Fibroblast of lung (primary cell): ENCODE measurements around the gene PEX10. TPM values are rescaled to one million over a fixed set of nuclear protein-coding genes. Genes with fewer than 3 reads are reported as not detected.

Experiments used
- DNase-seq, 2 donors: peaks; one replicate each; pipeline versions ENCODE4 v3.0.0 to v3.0.0-alpha.2; 2010; ENCODE audit warnings: low read depth in 2 of 2
- H2AFZ ChIP-seq: 2 replicates; pipeline ENCODE4 v1.5.1; 2012; ENCODE audit warnings: low read length, control low read depth, inconsistent platforms
- H3K27ac ChIP-seq: 2 replicates; pipeline ENCODE4 v1.5.1; 2011; ENCODE audit warnings: low read length, control low read depth; ENCODE audit not compliant: insufficient read depth
- H3K27me3 ChIP-seq: 2 replicates; pipeline ENCODE4 v1.5.1; 2011; ENCODE audit warnings: mild to moderate bottlenecking, low read length; ENCODE audit not compliant: control insufficient read depth, insufficient read depth
- H3K36me3 ChIP-seq: 2 replicates; pipeline ENCODE4 v1.5.1; 2011; ENCODE audit warnings: low read length; ENCODE audit not compliant: control insufficient read depth, insufficient read depth
- H3K4me1 ChIP-seq: 2 replicates; pipeline ENCODE4 v1.5.1; 2011; ENCODE audit warnings: low read length; ENCODE audit not compliant: control insufficient read depth, insufficient read depth; ENCODE audit errors: extremely low read depth
- H3K4me2 ChIP-seq: 2 replicates; pipeline ENCODE4 v1.5.1; 2011; ENCODE audit warnings: low read length, control low read depth; ENCODE audit not compliant: insufficient read depth; ENCODE audit errors: extremely low read depth
- H3K4me3 ChIP-seq, 4 experiments: fragments of 200-600 bp in 1 of 4; sonication (generic) in 1 of 4; replicated peaks in 1 of 4; 2 replicates each; pipeline ENCODE4 v1.5.1; 2011 to 2016; ENCODE audit warnings: low read length in 4 of 4, low read depth in 3 of 4, mild to moderate bottlenecking in 3 of 4, control low read depth in 2 of 4, inconsistent platforms in 1 of 4, mixed read lengths in 1 of 4; ENCODE audit not compliant: insufficient read depth in 1 of 4; ENCODE audit errors: control extremely low read depth in 1 of 4
- H3K79me2 ChIP-seq: 2 replicates; pipeline ENCODE4 v1.5.1; 2012; ENCODE audit warnings: mild to moderate bottlenecking, low read length, inconsistent platforms; ENCODE audit not compliant: control insufficient read depth, insufficient read depth
- H3K9ac ChIP-seq: 2 replicates; pipeline ENCODE4 v1.5.1; 2011; ENCODE audit warnings: mild to moderate bottlenecking, low read length, control low read depth; ENCODE audit not compliant: insufficient read depth
- H3K9me3 ChIP-seq: 2 replicates; pipeline ENCODE4 v1.5.1; 2012; ENCODE audit warnings: low read depth, low read length; ENCODE audit not compliant: control insufficient read depth, insufficient read depth
- H4K20me1 ChIP-seq: 2 replicates; pipeline ENCODE4 v1.5.1; 2011; ENCODE audit warnings: low read length; ENCODE audit not compliant: control insufficient read depth, insufficient read depth; ENCODE audit errors: extremely low read depth
- EZH2 ChIP-seq: IDR thresholded peaks from 2 replicates; pipeline ENCODE4 v1.5.1; 2012; ENCODE audit warnings: low read length, control low read depth, mild to moderate bottlenecking; ENCODE audit errors: missing control alignments
- polyA plus RNA-seq, 2 donors: library from polyadenylated mRNA; depleted of rRNA in 1 of 2; stranded (reverse) in 1 of 2; unstranded in 1 of 2; fragments of >200 nt; gene quantifications; 2 replicates each; pipeline ENCODE4 v1.2.1, GENCODE V29; 2011 to 2012; ENCODE audit warnings: missing spikeins in 1 of 2
- total RNA-seq: library from RNA; depleted of rRNA; stranded (reverse); fragments of >200 nt; gene quantifications from 2 replicates; pipeline ENCODE4 v1.2.1, GENCODE V29; 2014
- TF ChIP-seq, protein P1 (sequence below), 2 donors: IDR thresholded peaks in 1 of 2; conservative IDR thresholded peaks in 1 of 2; 1 replicate in 1 of 2; 2 replicates in 1 of 2; pipeline ENCODE4 v1.5.1; 2011 to 2012; ENCODE audit warnings: low read length in 2 of 2, control low read depth in 1 of 2, inconsistent platforms in 1 of 2, low read depth in 1 of 2, mild to moderate bottlenecking in 1 of 2

Gene PEX10
- total and polyA plus RNA-seq, 2 donors (not counting 1 experiment from before 2014, with no cell fraction given), result 15.4 to 33.4 TPM

DNA sequence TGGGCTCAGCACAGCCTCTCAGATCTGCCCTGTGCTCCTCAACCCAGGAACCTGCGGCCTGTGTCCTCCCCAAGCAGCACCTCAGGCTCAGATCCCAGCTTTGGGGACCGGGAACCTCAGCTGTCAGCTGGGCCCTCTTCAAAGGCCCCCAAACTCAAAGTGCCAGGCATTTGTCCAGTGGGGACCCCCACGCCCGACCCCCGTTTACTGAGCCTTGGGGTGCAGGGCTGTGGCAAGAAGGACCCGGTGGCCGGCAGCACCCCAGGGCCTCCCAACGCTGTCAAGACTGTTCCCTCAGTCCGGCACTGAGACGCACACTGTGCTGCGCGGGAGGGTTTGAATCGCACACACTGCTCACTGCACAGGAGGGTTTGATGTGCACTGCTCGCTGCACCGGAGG, 56.0 kb downstream of the PEX10 start:
- H3K36me3 ChIP-seq, result no peaks in the 10 kb centered on the region
- TF ChIP-seq, protein P1, sequence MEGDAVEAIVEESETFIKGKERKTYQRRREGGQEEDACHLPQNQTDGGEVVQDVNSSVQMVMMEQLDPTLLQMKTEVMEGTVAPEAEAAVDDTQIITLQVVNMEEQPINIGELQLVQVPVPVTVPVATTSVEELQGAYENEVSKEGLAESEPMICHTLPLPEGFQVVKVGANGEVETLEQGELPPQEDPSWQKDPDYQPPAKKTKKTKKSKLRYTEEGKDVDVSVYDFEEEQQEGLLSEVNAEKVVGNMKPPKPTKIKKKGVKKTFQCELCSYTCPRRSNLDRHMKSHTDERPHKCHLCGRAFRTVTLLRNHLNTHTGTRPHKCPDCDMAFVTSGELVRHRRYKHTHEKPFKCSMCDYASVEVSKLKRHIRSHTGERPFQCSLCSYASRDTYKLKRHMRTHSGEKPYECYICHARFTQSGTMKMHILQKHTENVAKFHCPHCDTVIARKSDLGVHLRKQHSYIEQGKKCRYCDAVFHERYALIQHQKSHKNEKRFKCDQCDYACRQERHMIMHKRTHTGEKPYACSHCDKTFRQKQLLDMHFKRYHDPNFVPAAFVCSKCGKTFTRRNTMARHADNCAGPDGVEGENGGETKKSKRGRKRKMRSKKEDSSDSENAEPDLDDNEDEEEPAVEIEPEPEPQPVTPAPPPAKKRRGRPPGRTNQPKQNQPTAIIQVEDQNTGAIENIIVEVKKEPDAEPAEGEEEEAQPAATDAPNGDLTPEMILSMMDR (conservative IDR thresholded peaks at IDR 0.05 in 1 of 2, IDR thresholded peaks at IDR 0.05 in 1 of 2; ENCODE audit: low read depth in 1 of 2, low read length in 2 of 2), result no peak
- TF ChIP-seq EZH2, result no peak
- no peaks in the 10 kb centered on the region for H3K79me2 ChIP-seq
- H4K20me1 ChIP-seq, result no peaks in the 10 kb centered on the region
- H3K9ac ChIP-seq, result no peak overlapping the region
- H3K27ac ChIP-seq, result no peak overlapping the region
- H3K27me3 ChIP-seq, result no peaks in the 10 kb centered on the region
- no peak overlapping the region for H2AFZ ChIP-seq
- H3K9me3 ChIP-seq, result no peaks in the 10 kb centered on the region
- H3K4me3 ChIP-seq, result no peak overlapping the region
- DNase-seq, result no peak
- no peak overlapping the region for H3K4me2 ChIP-seq
- H3K4me1 ChIP-seq, result no peaks in the 10 kb centered on the region

DNA sequence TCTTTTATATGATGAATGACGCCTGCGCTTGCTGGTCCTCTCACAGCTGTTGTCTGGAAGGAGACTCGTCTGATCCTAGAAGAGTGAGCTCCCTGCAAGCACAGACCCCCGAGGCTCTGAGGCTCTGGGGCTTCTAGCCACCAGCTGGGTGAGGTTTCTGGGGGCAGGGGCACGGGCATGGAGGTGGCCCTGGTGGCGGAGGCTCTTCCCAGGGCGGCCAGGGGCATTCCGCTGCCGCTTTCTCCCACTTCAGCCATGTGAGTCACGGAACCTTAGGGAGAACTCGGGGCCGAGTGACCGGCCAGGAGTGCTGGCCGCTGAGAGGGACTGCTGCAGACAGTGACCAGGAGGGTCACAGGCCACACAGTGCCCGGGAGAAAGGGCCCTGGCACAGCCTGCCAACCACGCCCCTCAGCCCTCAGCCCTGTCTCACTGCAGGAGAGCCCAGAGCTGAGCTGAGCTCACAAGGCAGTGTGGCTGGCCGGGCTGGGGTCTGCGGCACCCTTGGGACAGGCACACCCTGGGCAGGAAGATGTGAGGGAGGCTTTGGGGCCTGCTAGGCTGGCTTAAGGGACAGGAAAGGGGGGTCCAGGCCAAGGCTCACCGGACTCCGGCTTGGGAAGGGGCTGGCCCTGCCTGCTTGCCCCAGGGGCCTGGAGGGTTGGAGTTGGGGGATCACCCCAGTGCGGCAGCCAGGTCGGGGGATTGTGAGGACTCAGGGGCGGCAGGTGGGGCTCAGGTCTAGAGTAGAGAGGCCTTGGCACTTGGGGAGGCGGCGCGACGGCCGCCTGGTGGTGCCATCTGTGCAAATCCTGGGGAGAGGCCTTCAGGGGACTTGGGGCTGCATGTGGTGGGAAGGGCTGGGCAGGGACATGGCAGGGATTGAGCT, 56.7 kb downstream of the PEX10 start:
- Histone ChIP-seq H4K20me1 (no peaks in the 10 kb centered on the region), H3K9ac (no peak overlapping the region), H3K4me1 (no peaks in the 10 kb centered on the region), H3K4me2 (no peak overlapping the region), H3K36me3 (no peaks in the 10 kb centered on the region), H3K4me3 (no peak overlapping the region), H3K27me3 (no peaks in the 10 kb centered on the region), H3K79me2 (no peaks in the 10 kb centered on the region), H3K27ac (no peak overlapping the region), H3K9me3 (no peaks in the 10 kb centered on the region), H2AFZ (no peak overlapping the region)
- no peak for DNase-seq
- TF ChIP-seq, protein P1 (conservative IDR thresholded peaks at IDR 0.05 in 1 of 2, IDR thresholded peaks at IDR 0.05 in 1 of 2; ENCODE audit: low read depth in 1 of 2, low read length in 2 of 2), result no peak
- TF ChIP-seq EZH2, result no peak

DNA sequence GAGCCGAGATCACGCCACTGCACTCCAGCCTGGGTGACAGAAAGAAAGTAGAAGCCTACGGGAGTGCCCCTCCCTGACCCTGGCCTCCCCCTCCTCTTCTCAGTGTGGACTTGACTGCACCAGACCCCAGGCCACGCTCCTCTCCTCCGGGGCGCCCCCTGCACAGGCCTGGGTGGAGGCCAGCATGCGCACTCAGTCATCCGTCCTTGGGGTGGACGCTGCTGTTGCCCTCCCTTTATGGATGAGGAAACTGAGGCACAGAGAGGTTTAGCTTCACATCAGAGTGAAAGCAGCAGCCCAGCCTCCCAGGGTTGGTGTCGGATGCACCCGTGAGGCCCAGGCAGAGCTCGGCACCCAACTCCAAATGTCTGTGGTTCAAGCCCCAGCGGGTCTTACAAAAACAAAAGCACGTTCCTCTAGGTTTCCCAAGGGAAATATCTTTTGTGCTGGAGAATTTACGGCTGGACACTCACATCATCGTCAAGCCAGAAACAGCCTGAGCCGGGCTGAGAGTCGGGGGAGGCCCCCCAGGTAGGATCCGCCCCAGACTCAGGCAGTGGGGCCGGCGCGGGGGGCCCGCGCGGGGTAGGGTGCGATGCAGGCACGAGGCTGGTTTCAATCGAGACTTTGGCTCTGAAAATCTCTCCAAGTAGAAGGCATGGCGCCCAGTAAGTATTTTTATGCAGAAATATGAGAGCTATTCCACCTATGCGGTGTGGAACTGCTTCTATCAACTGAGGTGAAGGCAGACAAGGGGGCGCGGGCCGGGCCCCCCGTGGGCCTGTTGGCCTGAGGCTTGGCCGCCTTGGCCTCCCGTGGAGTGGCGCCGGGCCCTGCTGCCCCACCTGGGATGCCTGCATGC, 57.6 kb downstream of the PEX10 start:
- H3K27ac ChIP-seq, result no peak overlapping the region
- no peak overlapping the region for H3K9ac ChIP-seq
- H2AFZ ChIP-seq, result no peak overlapping the region
- no peaks in the 10 kb centered on the region for H3K4me1 ChIP-seq
- H3K36me3 ChIP-seq, result no peaks in the 10 kb centered on the region
- no peak overlapping the region for H3K4me2 ChIP-seq
- TF ChIP-seq, protein P1 (conservative IDR thresholded peaks at IDR 0.05 in 1 of 2, IDR thresholded peaks at IDR 0.05 in 1 of 2; ENCODE audit: low read depth in 1 of 2, low read length in 2 of 2), result no peak
- no peak for TF ChIP-seq EZH2
- no peak overlapping the region for H3K4me3 ChIP-seq
- H3K9me3 ChIP-seq, result no peaks in the 10 kb centered on the region
- no peaks in the 10 kb centered on the region for H3K27me3 ChIP-seq
- H4K20me1 ChIP-seq, result no peaks in the 10 kb centered on the region
- no peak for DNase-seq
- H3K79me2 ChIP-seq, result no peaks in the 10 kb centered on the region
